ENCODE measurements around the gene F2.

F2 gene

DNA sequence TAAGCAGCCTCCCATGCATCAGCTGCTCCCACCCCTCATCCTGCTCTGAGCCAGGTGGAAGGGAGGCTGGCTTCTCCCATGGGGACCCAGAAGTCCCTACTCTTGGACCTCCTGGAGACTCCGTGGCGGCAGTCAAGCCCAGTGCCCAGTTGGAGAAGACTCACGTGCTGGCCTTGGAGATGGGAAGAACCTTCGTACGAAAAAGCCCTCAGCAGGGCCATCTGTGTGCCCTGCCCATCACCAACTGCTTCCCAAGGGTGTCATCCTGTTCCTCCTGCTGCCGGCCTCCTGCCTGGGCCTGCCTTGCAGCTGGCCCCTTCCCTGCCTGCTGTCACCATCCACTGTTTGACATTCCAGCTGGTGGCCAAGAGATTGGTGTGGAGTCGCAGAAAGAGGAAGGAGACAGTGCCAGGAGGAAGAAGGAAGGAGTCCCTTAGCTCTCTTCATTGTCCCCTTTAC is 46.6 kb upstream of the F2 start:
- H3K4me3 ChIP-seq (replicated peaks; ENCODE audit: insufficient read depth, low read length), result no peak overlapping the region
- peak; percentile 23; the same call in 1 of the 2 replicates for TF ChIP-seq SPI1 (IDR thresholded peaks at IDR 0.05; ENCODE audit: borderline replicate concordance, low read depth)
- no peak for TF ChIP-seq GABPA (IDR thresholded peaks at IDR 0.05; ENCODE audit: low read depth)
- TF ChIP-seq, protein P1, sequence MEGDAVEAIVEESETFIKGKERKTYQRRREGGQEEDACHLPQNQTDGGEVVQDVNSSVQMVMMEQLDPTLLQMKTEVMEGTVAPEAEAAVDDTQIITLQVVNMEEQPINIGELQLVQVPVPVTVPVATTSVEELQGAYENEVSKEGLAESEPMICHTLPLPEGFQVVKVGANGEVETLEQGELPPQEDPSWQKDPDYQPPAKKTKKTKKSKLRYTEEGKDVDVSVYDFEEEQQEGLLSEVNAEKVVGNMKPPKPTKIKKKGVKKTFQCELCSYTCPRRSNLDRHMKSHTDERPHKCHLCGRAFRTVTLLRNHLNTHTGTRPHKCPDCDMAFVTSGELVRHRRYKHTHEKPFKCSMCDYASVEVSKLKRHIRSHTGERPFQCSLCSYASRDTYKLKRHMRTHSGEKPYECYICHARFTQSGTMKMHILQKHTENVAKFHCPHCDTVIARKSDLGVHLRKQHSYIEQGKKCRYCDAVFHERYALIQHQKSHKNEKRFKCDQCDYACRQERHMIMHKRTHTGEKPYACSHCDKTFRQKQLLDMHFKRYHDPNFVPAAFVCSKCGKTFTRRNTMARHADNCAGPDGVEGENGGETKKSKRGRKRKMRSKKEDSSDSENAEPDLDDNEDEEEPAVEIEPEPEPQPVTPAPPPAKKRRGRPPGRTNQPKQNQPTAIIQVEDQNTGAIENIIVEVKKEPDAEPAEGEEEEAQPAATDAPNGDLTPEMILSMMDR (IDR thresholded peaks at IDR 0.05; ENCODE audit: insufficient read depth, low read length), result no peak
- TF ChIP-seq POLR2AphosphoS5 (IDR thresholded peaks at IDR 0.05; ENCODE audit: low read depth), result peak; percentile 58; the same call in 1 of the 2 replicates
- peak in 1 of 2 experiments; percentile 69 for DNase-seq (ENCODE audit: low read depth in 1 of 2, low spot score in 1 of 2)
- no peaks in the 10 kb centered on the region for H3K27me3 ChIP-seq (ENCODE audit: insufficient read depth, poor library complexity, severe bottlenecking)
- peak overlapping the region; percentile 88 for H3K27ac ChIP-seq (replicated peaks)

DNA sequence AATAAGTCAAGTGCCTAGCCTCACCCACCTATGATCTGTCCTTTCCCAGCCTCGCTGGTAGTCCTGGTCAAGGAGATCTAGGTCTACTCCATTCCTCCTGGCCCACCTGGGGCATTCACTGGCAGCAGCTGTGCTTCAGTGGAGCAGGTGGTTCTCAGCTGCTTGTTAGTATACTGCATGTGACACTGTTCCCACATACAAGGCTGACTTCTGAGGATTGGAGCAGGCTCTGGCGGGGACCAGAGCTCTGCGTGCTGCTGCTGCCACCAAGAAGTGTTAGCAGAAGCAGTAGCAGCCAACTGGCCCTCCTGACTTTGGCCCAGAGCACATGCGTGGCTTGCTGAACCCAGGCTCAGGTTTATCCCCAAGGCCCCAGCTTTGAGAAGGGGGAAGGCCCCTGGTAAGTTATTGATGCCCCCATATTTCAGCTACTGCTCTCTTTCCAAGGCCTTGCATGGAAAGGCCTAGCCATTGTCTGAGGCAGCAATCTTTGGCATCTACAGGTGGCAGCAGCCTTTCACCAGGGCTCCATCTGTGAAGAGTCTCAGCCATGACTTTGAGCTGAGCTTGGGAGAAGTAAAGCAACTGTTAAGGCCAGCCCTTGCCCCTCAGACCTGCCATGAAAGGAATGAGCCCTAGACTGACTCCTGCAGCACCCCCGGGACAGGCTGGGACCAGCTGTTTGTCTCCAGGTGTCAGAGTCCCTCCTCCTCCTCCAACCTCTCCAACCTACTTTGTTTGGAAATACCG is 45.1 kb upstream of the F2 start:
- no peak for DNase-seq (ENCODE audit: low read depth in 1 of 2, low spot score in 1 of 2)
- H3K27me3 ChIP-seq (ENCODE audit: insufficient read depth, poor library complexity, severe bottlenecking), result no peaks in the 10 kb centered on the region
- H3K4me3 ChIP-seq (replicated peaks; ENCODE audit: insufficient read depth, low read length), result no peak overlapping the region
- TF ChIP-seq REST (IDR thresholded peaks at IDR 0.05; ENCODE audit: insufficient replicate concordance, low read depth) (no peak), SPI1 (IDR thresholded peaks at IDR 0.05; ENCODE audit: borderline replicate concordance, low read depth) (no peak), GABPA (IDR thresholded peaks at IDR 0.05; ENCODE audit: low read depth) (no peak), POLR2AphosphoS5 (IDR thresholded peaks at IDR 0.05; ENCODE audit: low read depth) (no peak; the same call in 1 of the 2 replicates)
- TF ChIP-seq, protein P1 (IDR thresholded peaks at IDR 0.05; ENCODE audit: insufficient read depth, low read length), result no peak
- H3K27ac ChIP-seq (replicated peaks), result peak overlapping the region; percentile 88

- Histone ChIP-seq H3K27ac (replicated peaks) (peak overlapping the region; percentile 88), H3K27me3 (ENCODE audit: insufficient read depth, poor library complexity, severe bottlenecking) (no peaks in the 10 kb centered on the region), H3K4me3 (replicated peaks; ENCODE audit: insufficient read depth, low read length) (no peak overlapping the region)
- TF ChIP-seq POLR2AphosphoS5 (IDR thresholded peaks at IDR 0.05; ENCODE audit: low read depth) (no peak; the same call in 1 of the 2 replicates), GABPA (IDR thresholded peaks at IDR 0.05; ENCODE audit: low read depth) (no peak), REST (IDR thresholded peaks at IDR 0.05; ENCODE audit: insufficient replicate concordance, low read depth) (no peak), SPI1 (IDR thresholded peaks at IDR 0.05; ENCODE audit: borderline replicate concordance, low read depth) (no peak; the same call in 1 of the 2 replicates)
- TF ChIP-seq, protein P1 (IDR thresholded peaks at IDR 0.05; ENCODE audit: insufficient read depth, low read length), result no peak
- peak in 1 of 2 experiments; percentile 88 for DNase-seq (ENCODE audit: low read depth in 1 of 2, low spot score in 1 of 2)
These were observed 44.3 kb upstream of the F2 start for GRCh38 chr11:46674463-46675287.
